Measurements from ENCODE around the gene MMP27.
"Not testable (repeated sequence)": the region's sequence is repeated elsewhere in the genome, so short reads cannot be mapped to it uniquely, and the experiment has no call there.

Gene MMP27

GRCh38 chr11:102705626-102706025 is at the start of gene MMP27:
Gene MMP27, minus strand, starts transcription at chr11:102705769. Its CDS starts 55 bp downstream, at chr11:102705714.
- Histone ChIP-seq H3K36me3 (ENCODE audit: control insufficient read depth, insufficient read depth, low read length, severe bottlenecking) (no peaks in the 10 kb centered on the region), H3K9ac (ENCODE audit: low read length) (peak within 1 kb of the TSS; percentile 18), H3K4me1 (ENCODE audit: control insufficient read depth, insufficient read depth, low read length) (peaks cover 27% of the 10 kb centered on the region), H3K9me3 (ENCODE audit: control insufficient read depth, low read length) (no peaks in the 10 kb centered on the region), H3K27me3 (replicated peaks; ENCODE audit: control insufficient read depth, insufficient read depth, low read length) (no peaks in the 10 kb centered on the region), H3K4me3 (ENCODE audit: low read length) (peak within 1 kb of the TSS; percentile 75)
- no peak for DNase-seq (ENCODE audit: low read depth)

GRCh38 chr11:102753267-102753666 is 47.7 kb upstream of the MMP27 start:
- Histone ChIP-seq H3K9ac (ENCODE audit: low read length) (no peak overlapping the region), H3K9me3 (ENCODE audit: control insufficient read depth, low read length) (peaks cover 5% of the 10 kb centered on the region), H3K4me1 (ENCODE audit: control insufficient read depth, insufficient read depth, low read length) (no peaks in the 10 kb centered on the region), H3K27me3 (replicated peaks; ENCODE audit: control insufficient read depth, insufficient read depth, low read length) (peaks cover 12% of the 10 kb centered on the region), H3K4me3 (ENCODE audit: low read length) (no peak overlapping the region), H3K36me3 (ENCODE audit: control insufficient read depth, insufficient read depth, low read length, severe bottlenecking) (no peaks in the 10 kb centered on the region)
- DNase-seq (ENCODE audit: low read depth) = no peak

- no peaks in the 10 kb centered on the region for H3K4me1 ChIP-seq (ENCODE audit: control insufficient read depth, insufficient read depth, low read length)
- no peak for DNase-seq (ENCODE audit: low read depth)
- H3K36me3 ChIP-seq (ENCODE audit: control insufficient read depth, insufficient read depth, low read length, severe bottlenecking) = no peaks in the 10 kb centered on the region
- H3K9ac ChIP-seq (ENCODE audit: low read length) = no peak overlapping the region
- peaks cover 15% of the 10 kb centered on the region for H3K9me3 ChIP-seq (ENCODE audit: control insufficient read depth, low read length)
- peaks cover 12% of the 10 kb centered on the region for H3K27me3 ChIP-seq (replicated peaks; ENCODE audit: control insufficient read depth, insufficient read depth, low read length)
- H3K4me3 ChIP-seq (ENCODE audit: low read length) = no peak overlapping the region
Observed at GRCh38 chr11:102751673-102752072, 46.1 kb upstream of the MMP27 start.

GRCh38 chr11:102749101-102749722 is 43.6 kb upstream of the MMP27 start:
- no peak for DNase-seq (ENCODE audit: low read depth)
- peaks cover 12% of the 10 kb centered on the region for H3K27me3 ChIP-seq (replicated peaks; ENCODE audit: control insufficient read depth, insufficient read depth, low read length)
- no peak overlapping the region for H3K9ac ChIP-seq (ENCODE audit: low read length)
- no peaks in the 10 kb centered on the region for H3K4me1 ChIP-seq (ENCODE audit: control insufficient read depth, insufficient read depth, low read length)
- H3K4me3 ChIP-seq (ENCODE audit: low read length) = no peak overlapping the region
- peaks cover 15% of the 10 kb centered on the region for H3K9me3 ChIP-seq (ENCODE audit: control insufficient read depth, low read length)
- H3K36me3 ChIP-seq (ENCODE audit: control insufficient read depth, insufficient read depth, low read length, severe bottlenecking) = no peaks in the 10 kb centered on the region

- H3K9ac ChIP-seq (ENCODE audit: low read length); H3K4me3 ChIP-seq (ENCODE audit: low read length); H3K36me3 ChIP-seq (ENCODE audit: control insufficient read depth, insufficient read depth, low read length, severe bottlenecking); H3K4me1 ChIP-seq (ENCODE audit: control insufficient read depth, insufficient read depth, low read length); DNase-seq (ENCODE audit: low read depth); H3K27me3 ChIP-seq (replicated peaks; ENCODE audit: control insufficient read depth, insufficient read depth, low read length): not testable (repeated sequence)
- H3K9me3 ChIP-seq (ENCODE audit: control insufficient read depth, low read length) = peaks cover 15% of the 10 kb centered on the region
Observed at GRCh38 chr11:102746746-102747578, 41.4 kb upstream of the MMP27 start.

GRCh38 chr11:102734650-102735049 is 29.1 kb upstream of the MMP27 start:
- Histone ChIP-seq H3K4me1 (ENCODE audit: control insufficient read depth, insufficient read depth, low read length) (no peaks in the 10 kb centered on the region), H3K9me3 (ENCODE audit: control insufficient read depth, low read length) (no peaks in the 10 kb centered on the region), H3K9ac (ENCODE audit: low read length) (no peak overlapping the region), H3K36me3 (ENCODE audit: control insufficient read depth, insufficient read depth, low read length, severe bottlenecking) (no peaks in the 10 kb centered on the region), H3K27me3 (replicated peaks; ENCODE audit: control insufficient read depth, insufficient read depth, low read length) (peaks cover 5% of the 10 kb centered on the region), H3K4me3 (ENCODE audit: low read length) (no peak overlapping the region)
- no peak for DNase-seq (ENCODE audit: low read depth)

GRCh38 chr11:102733232-102733875 is 27.8 kb upstream of the MMP27 start:
- DNase-seq (ENCODE audit: low read depth) = peak; percentile 37
- Histone ChIP-seq H3K27me3 (replicated peaks; ENCODE audit: control insufficient read depth, insufficient read depth, low read length) (peaks cover 5% of the 10 kb centered on the region), H3K9ac (ENCODE audit: low read length) (no peak overlapping the region), H3K36me3 (ENCODE audit: control insufficient read depth, insufficient read depth, low read length, severe bottlenecking) (no peaks in the 10 kb centered on the region), H3K9me3 (ENCODE audit: control insufficient read depth, low read length) (no peaks in the 10 kb centered on the region), H3K4me1 (ENCODE audit: control insufficient read depth, insufficient read depth, low read length) (no peaks in the 10 kb centered on the region), H3K4me3 (ENCODE audit: low read length) (no peak overlapping the region)

- H3K36me3 ChIP-seq (ENCODE audit: control insufficient read depth, insufficient read depth, low read length, severe bottlenecking); H3K9ac ChIP-seq (ENCODE audit: low read length); H3K9me3 ChIP-seq (ENCODE audit: control insufficient read depth, low read length); H3K27me3 ChIP-seq (replicated peaks; ENCODE audit: control insufficient read depth, insufficient read depth, low read length); H3K4me1 ChIP-seq (ENCODE audit: control insufficient read depth, insufficient read depth, low read length); H3K4me3 ChIP-seq (ENCODE audit: low read length); DNase-seq (ENCODE audit: low read depth): not testable (repeated sequence)
Observed at GRCh38 chr11:102730944-102731343, 25.4 kb upstream of the MMP27 start.

GRCh38 chr11:102729849-102730815 is 24.6 kb upstream of the MMP27 start:
- Histone ChIP-seq H3K27me3 (replicated peaks; ENCODE audit: control insufficient read depth, insufficient read depth, low read length) (peaks cover 5% of the 10 kb centered on the region), H3K4me1 (ENCODE audit: control insufficient read depth, insufficient read depth, low read length) (peaks cover 4% of the 10 kb centered on the region), H3K9ac (ENCODE audit: low read length) (no peak overlapping the region), H3K36me3 (ENCODE audit: control insufficient read depth, insufficient read depth, low read length, severe bottlenecking) (no peaks in the 10 kb centered on the region), H3K9me3 (ENCODE audit: control insufficient read depth, low read length) (no peaks in the 10 kb centered on the region), H3K4me3 (ENCODE audit: low read length) (no peak overlapping the region)
- DNase-seq (ENCODE audit: low read depth) = peak; percentile 60

- peaks cover 5% of the 10 kb centered on the region for H3K27me3 ChIP-seq (replicated peaks; ENCODE audit: control insufficient read depth, insufficient read depth, low read length)
- H3K4me1 ChIP-seq (ENCODE audit: control insufficient read depth, insufficient read depth, low read length) = peaks cover 8% of the 10 kb centered on the region
- no peaks in the 10 kb centered on the region for H3K9me3 ChIP-seq (ENCODE audit: control insufficient read depth, low read length)
- no peak overlapping the region for H3K9ac ChIP-seq (ENCODE audit: low read length)
- no peak overlapping the region for H3K4me3 ChIP-seq (ENCODE audit: low read length)
- DNase-seq (ENCODE audit: low read depth) = peak; percentile 30
- no peaks in the 10 kb centered on the region for H3K36me3 ChIP-seq (ENCODE audit: control insufficient read depth, insufficient read depth, low read length, severe bottlenecking)
Observed at GRCh38 chr11:102727890-102728289, 22.3 kb upstream of the MMP27 start.
